Measurements from ENCODE around the gene SYS1.

- TF ChIP-seq EZH2 (IDR thresholded peaks at IDR 0.05; ENCODE audit: borderline replicate concordance, low read depth, low read length, severe bottlenecking) (no peak), CTCF (IDR thresholded peaks at IDR 0.05; ENCODE audit: extremely low read depth in 1 of 2, insufficient read depth in 1 of 2, low read depth in 1 of 2, low read length in 2 of 2) (no peak)
These were observed 12.0 kb downstream of the SYS1 start for GRCh38 chr20:45374966-45375365.
